HG02623 (cell line): ENCODE results near the gene APRT.
"Not testable (repeated sequence)": the region's sequence is repeated elsewhere in the genome, so short reads cannot be mapped to it uniquely, and the experiment has no call there.

Experiments
- ATAC-seq: cut with Tn5 transposase; IDR thresholded peaks from one replicate; pipeline ENCODE4 v1.9.1; 2021; ENCODE audit warnings: moderate library complexity; ENCODE audit not compliant: unreplicated experiment

The APRT gene

DNA sequence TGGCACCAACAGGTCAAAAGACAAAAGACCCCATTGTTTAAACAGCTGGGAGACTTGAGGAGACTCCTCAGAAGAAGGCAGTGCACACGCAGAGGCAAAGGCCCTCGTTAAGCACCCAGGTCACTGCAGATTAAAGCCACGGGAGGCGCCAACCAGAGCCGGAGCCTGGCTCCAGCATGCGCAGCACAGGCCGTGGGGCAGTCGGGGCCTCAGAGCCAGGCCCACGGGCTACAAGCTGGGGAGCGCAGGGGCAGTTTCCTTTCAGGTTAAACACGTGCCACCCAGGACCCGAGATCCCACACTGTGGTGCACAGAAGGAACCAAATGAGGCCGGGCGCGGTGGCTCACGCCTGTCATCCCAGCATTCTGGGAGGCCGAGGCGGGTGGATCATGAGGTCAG is 35.9 kb downstream of the APRT start:
- no peak for ATAC-seq

DNA sequence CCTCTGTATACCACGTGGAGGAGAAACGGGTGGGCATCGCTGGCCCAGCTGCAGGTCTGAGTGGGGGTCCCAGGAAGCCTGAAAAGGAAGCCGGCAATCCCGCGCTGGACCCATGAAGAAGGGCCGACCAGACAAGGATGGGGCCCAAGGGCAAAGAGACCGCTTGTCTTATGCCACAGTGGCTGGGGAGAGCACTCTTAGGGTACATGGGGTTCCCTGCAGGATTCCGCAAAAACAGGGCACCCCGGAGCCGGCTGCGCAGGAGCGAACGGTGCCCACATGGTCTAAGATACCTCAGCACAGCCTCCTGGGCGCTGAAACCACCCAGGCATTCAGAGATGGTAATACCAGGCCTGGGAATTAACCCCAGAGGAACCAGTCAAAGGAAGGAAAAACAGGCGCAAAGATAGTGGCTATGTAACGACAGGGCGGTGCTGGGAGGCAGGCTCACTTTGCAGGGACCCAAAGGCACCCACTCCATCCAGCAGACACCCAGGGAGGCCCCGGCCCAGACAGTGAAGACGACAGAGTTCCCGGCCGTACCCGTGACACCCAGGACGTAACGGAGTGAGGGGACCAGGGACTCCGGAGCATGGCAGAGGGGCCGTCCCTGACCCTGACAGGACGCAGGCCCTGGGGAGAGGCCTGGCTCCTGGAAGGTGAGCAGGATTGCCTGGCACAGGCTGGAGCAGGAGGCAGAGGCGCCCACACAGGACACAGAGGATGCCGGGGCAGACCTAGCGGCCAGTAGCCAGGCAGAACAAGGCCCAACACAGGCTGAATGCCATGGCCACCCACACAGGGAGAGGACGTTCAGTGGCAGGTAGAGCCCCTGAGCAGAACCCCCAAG is 37.0 kb downstream of the APRT start:
- no peak for ATAC-seq

DNA sequence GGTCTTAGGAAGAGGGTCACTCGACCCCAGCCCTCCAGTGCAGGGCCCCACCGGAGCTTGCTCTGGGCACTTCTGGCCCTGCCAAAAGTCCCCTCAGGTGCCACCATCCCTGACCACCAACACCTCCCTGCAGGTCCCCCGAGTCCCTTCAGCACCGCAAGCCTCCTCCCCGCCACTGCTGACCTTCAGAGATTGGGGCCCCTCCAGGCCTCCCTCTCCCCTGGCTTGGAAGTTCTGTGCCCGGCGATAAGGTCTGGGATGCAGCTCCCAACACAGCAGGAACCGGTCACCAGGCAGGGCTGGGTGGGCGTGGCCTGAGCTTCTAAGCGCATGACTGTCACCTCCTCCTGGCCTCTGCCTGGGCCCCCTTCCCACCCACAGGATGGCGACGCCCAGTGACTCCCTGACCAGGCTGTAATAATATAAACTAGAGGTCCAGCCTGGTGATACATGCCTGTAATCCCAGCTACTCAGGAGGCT is 37.9 kb downstream of the APRT start:
- ATAC-seq = no peak

DNA sequence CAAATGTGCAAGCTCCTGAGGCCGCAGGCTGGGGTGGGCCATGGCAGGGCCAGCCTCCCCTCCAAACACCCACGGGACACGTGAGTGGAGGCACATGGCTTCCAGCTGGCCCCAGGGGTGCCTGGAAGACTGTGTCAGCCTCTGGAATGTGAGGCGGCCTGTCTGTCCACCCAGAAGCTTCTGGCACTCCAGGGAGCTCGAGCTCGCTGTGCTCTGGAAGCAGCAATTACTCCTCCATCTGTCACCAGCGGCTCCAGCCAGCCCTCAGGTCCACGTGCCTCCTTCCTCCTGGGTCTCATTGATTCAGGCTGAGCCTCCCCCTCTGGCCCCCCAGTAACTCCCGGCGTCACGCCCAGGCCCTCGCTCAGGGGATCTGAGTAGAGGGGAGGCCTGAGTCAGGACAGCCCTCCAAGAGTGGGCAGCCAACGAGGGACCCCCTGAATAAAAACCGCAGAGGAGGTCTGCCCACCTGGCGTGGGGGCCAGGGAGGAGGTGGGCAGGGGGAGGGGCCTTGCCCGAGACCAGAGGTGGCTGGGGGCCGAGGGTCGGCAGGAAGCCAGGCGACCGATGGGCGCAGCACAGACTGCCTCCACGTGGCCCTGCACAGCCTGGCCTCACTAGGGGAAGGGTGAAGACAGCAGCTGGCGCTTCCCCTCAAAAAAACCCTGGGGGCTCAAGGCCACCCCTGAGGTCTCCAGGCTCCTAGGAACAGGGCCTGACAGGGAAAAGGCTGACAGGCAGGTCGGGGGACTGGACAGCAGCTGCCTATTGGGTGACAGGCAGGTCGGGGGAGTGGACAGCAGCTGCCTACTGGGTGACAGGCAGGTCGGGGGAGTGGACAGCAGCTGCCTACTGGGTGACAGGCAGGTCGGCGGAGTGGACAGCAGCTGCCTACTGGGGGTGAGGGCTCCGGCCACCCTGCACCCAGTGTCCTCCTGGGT is 38.6 kb downstream of the APRT start:
- no peak for ATAC-seq

DNA sequence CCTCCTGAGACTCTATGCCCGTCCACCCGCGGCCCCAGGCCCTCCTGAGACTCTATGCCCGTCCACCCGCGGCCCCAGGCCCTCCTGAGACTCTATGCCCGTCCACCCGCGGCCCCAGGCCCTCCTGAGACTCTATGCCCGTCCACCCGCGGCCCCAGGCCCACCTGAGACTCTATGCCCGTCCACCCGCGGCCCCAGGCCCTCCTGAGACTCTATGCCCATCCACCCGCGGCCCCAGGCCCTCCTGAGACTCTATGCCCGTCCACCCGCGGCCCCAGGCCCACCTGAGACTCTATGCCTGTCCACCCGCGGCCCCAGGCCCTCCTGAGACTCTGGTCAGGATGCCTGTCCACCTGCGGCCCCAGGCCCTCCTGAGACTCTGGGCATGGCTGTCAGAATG is 39.9 kb downstream of the APRT start:
- ATAC-seq = not testable (repeated sequence)

DNA sequence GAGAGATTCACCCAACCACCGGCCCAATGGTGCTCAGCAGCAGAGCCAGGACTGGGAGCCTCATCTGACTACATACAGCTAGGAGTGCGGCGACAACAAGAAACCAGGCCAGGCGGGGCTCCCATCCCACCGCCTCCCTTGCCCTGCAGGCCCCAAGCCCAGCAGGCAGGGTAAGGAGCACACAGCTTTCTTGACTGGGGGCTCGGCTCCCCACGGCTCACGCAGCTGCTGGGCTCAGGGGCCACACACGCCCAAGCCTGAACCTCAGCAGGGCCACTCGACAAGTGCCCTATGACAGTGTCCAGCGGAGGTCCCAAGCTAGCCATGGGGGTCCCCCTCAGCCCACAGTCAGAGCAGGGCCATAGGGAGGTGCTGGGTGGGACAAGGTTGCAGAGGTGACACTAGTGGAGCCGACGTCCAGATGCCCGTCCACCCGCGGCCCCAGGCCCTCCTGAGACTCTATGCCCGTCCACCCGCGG is 40.4 kb downstream of the APRT start:
- no peak for ATAC-seq

DNA sequence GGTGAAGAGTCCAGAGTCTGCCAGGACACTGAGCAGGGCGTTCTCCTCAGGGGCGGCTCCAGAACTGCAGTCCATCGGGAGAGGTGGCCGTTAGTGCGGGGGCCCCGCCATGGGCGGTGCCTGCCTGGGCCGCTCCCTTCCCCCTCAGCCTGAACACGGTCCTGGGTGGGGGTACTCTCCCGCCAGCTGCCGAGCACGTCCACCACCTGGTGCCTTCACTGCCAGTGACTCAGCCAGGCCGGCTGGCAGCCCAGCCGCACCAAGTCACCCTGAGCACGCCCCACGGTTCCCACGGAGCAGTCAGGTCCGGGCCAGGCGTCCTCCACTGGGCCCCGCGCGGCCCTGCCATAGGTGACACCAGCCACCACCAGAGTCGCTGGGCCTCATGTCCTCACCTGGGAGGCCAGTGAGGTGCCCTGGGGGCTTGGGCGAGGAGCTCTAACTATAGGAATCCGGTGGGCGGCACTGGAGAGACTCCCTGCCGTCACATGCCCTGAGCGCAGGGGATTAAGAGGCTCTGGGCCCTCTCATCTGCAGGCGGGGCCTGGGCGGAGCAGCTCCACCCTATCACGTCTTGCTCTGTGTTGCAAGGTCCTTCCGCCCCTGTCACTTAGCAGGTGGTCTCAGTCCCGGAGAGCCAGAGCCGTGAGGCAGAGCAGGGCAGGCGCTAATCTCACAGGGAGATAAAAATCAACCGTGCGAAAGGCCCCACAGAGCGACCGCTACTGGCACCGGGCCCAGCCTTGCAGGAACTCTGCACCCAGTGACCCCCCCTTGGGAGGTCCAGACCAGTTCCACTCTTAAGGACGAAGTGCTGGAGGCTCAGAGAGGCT is 41.1 kb downstream of the APRT start:
- ATAC-seq = no peak

DNA sequence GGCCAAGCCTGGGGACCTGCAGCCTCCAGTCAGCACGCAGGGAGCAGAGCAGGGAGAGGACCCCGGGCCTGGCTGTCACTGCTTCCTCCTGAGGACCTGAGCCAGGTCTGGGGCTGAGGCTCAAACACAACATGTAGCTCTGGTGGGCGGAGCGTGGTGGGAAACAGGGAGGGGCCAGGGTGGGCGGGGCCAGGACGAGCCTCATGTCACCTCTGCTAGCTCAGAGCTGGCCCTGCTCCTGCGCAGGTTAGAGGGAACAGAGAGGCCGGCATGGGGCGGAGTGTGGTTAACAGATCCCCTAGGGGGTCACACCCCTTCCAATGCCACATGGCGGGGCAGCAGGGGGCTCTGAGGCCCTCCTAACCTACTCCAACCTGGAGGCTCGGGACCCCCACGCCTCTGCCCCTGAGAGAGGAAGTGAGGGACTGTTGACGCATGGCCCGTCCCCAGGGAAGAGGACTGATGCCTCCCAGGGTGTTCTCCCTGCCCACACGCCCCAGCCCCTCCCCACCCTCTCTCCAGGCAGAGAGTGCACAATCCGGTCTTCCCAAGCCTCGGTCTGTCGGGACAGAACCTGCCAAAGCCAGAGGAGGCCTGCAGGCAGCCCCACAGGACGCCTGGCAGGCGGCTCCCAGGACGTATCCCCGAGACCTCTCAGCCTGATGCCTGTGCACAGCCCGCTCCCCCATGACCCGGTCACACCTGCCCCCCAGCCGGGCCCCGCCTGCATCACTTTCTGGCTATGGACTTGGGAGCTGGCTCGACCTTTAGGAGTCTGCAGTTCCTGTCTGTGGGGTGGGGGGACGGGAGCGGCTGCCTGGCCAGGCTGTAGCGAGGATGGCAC is 41.9 kb downstream of the APRT start:
- no peak for ATAC-seq

DNA sequence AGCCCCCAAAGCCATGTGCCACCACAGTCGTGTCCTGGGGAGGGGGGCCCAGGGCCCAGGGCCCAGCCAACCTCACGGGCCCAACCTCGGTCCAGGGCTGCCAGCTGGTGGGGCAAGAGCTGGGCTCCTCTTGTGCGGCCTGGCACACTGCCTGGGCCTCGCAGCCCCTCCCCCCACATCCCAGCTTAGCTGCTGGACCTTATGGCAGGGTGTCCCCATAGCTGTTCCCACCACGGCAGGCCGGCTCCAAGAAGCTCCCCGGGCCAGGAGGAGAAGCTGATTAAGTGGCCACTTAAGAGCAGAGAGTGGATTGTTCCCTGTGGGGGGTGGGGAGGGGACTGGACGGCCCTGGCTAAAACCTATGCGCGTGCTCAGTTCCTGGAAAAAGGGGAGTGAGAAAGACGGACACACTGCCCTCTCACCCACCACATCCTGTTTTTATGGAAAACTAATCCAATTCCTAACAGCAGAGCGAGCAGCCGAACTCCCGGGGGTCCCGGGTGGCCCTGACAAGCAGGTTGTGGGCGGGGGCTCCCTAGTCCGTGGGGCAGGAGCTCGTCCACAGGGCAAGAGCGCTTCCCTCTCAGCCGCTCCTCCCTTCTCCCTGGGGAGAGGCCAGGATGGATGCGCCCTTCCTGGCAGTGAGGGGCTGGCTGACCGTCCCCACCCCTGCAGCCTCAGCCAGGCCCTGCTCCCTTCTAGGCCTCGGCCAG is 43.5 kb downstream of the APRT start:
- ATAC-seq = no peak

DNA sequence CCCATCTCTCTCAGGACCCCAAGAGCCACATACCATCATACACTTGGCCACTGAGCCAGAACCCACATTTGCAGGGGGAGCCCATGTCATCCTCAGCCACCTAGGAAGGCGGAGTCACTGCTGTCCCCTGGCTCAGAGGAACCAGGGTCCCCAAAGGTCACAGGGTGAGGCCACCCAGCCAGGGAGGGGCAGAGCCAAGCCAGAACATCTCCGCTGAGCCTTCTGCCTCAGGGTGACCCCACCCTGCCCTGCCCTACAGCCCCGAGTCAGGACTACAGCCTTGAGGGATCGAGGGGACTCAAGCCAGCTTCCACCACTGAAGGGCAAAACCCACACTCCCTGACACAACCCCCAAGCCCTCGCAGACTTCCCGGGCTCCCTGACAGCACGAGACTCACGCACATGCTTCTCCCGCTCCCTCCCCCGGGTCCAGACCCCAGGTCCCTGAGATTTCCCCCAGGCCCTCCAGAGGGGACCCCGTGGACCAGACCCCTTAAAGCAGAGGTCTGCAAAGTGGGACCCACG is 44.1 kb downstream of the APRT start:
- no peak for ATAC-seq

DNA sequence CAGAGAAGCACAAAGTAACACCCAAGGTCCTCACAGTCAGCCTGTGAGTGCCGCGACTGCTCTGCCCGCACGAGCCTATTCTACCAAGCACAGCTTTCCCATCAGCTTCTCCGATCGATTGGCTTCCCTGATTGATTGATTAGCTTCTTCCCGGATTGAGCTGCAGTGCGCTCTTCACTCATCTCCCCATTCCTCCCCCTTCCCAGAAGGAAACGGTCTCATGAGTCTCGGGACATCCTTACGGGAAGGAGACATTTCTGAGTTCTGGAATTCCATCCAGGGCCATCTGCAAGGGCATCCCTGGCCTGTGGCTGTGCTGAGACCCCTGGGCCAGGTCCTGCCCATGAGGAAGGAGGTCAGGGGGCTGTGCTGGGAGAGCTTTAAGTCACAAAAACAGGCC is 44.8 kb downstream of the APRT start:
- no peak for ATAC-seq

DNA sequence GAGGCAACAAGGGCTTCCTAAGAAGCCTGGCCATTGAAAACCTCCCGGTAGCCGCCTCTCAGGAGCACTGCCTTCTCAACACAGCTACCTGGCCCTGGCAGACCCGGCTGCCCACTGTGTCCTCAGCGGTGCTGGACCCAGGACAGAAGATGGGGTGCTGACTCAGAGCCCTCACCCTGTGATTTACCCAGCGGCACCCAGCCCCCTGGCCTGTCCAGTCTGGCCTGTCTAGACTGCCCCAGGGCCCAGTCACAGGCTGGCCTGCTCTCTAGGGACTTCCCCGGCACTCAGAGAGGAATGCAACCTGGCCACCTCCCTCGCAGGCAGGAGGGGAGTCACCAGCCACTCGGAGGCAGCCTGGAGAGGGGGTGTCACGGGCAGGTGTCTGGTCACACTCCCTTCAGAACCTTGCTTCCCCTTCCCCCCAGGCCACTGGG is 46.8 kb downstream of the APRT start:
- ATAC-seq = no peak

DNA sequence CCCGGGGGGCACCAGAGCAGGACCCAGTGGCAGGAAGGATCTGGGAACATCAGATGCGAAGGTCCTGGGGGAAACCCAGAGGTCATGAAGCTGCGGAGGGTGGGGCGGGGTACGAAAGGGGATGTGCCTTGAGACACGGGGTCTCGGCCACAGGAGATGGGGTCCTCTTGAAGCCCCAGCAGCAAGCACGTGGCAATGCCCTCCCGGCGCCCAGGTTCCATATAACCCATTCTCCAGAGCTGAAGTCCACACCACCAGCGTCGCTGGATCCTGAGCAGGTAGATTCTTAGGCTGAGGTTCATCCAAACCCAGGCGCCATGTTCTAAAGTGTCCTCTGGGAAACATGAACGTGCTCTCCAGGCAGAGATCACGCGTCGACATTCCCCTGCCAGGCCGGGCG is 47.6 kb downstream of the APRT start:
- no peak for ATAC-seq

DNA sequence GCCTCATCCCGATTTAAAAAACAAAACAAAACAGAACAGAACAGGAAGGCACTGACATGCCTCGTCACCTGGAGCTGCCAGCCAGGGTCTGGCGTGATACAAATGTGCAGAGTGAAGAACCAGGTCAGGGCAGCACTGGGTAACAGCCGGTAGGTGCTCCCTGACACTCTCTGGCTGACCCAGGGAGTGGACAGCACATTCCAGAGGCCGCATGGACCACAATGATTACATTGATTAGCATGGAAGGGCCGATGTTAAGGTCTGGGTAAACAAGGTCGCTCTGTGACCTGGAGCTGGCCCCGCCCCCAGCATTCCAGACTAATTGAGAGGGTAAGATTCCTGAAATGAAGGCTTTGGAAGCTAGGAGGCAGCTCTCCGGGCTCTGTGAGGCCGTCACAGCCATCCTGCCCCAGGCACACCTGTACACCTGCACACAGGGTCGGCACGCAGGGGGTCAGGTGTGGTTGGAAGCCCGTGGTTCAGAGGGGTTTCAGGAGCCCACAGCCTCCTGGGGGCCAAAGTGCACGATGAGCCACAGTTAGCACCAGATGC is 48.1 kb downstream of the APRT start:
- ATAC-seq = no peak

DNA sequence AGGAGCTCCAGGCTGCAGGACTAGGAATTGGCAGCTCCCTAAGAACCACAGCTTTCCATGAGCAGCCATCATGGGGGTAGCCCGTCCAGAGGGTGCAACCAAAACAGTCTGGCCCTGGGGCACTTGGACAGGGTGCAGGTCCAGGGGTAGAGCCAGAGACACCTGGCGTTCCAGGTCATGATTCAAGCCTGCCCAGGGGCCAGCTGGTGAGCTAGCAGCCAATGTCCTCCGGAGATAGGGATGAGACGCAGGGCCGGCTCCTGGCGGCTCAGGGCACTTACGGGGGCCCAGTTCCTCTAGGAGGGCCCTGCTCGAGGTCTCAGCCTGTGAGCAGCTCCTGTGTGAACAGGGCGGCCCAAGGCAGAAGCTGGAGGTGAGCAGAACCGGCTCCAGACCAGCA is 48.8 kb downstream of the APRT start:
- ATAC-seq = no peak

DNA sequence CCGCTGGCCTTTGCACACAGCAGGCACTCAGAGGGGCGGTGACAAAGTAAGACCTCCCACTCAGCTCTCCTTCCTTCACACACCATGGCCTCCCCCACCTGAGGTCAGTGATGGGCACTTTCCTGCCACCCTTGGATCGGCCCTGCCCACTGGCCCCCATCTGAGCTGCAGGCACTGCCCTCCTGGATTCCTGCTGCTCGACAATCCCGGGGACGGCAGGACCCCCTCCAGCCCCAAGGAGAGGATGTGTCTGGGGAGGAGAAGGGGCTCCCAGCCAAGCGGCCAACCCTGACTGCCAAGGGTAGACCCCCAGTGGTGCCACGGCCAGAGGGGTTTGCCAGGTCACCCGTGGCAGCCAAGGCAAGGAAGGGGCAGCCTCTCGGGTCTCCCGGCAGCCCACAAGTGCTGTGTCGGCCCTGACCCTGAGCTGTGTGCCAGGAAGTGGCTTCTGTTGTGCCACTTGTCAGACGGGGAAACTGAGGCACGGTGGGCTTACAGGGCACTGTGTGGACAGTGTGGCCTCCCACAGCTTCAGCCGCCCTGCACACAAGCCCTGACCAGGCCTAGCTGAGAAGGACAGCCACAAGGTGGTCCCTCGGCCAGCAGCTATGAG is 49.4 kb downstream of the APRT start:
- ATAC-seq = no peak

DNA sequence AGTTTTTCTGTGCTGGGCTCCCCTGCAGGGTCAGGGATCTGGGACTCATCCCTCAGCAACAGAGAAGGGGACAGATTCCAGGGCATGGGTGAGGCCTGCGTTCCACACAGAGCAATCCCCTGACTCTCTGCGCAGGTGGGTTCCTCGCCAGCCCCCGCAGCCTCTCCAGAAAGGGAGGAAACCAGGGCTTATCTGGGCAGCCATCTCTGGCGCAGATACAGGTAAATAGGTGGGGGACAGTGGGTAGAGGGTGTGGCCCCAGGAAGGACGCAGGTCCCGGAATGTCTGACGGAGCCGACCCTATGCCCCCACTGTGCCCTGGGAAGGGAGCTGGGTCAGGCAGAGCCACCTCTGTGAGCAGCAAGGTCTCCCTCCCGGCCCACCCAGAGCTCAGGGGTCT is 49.9 kb downstream of the APRT start:
- no peak for ATAC-seq

DNA sequence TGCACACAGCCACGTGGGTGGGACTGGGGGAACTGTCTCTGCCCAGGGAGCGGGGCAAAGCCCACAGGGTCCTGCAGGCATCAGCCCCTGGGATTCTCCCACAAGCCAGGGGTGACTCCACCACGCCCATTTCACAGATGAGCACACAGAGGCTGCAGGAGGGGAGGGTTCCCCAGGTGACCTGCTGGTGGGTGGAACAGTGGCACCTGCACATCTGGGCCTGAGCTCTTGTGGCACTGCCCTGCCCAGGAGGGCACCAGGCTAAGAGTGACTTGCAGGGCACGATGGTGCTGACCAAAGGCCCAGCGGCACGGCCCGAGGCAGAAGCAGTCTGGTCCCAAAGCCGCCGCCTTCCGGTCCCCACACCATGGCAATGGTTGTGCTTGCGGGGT is 50.6 kb downstream of the APRT start:
- ATAC-seq = no peak
